Ishikawa (cell line): ENCODE data around the gene BHLHE41.

Source experiments
- CEBPB ChIP-seq: IDR thresholded peaks from 2 replicates; pipeline ENCODE4 v1.6.1; 2012
- CREB1 ChIP-seq: IDR thresholded peaks from 2 replicates; pipeline ENCODE4 v1.6.1; 2012; ENCODE audit warnings: low read depth
- EGR1 ChIP-seq: IDR thresholded peaks from 2 replicates; pipeline ENCODE4 v1.6.1; 2012
- EP300 ChIP-seq: IDR thresholded peaks from 2 replicates; pipeline ENCODE4 v1.6.1; 2012; ENCODE audit warnings: borderline replicate concordance
- FOXM1 ChIP-seq: IDR thresholded peaks from 2 replicates; pipeline ENCODE4 v1.6.1; 2012; ENCODE audit warnings: low read depth, borderline replicate concordance
- MAX ChIP-seq: IDR thresholded peaks from 2 replicates; pipeline ENCODE4 v1.6.1; 2012
- NFIC ChIP-seq: IDR thresholded peaks from 2 replicates; pipeline ENCODE4 v1.6.1; 2012
- RAD21 ChIP-seq: IDR thresholded peaks from 2 replicates; pipeline ENCODE4 v1.6.1; 2012; ENCODE audit warnings: low read depth
- TAF1 ChIP-seq: IDR thresholded peaks from 2 replicates; pipeline ENCODE4 v1.6.1; 2012; ENCODE audit warnings: low read depth, mild to moderate bottlenecking
- TCF12 ChIP-seq: IDR thresholded peaks from 2 replicates; pipeline ENCODE4 v1.6.1; 2012; ENCODE audit warnings: low read depth
- TEAD4 ChIP-seq: IDR thresholded peaks from 2 replicates; pipeline ENCODE4 v1.6.1; 2012
- USF1 ChIP-seq: IDR thresholded peaks from 2 replicates; pipeline ENCODE4 v1.6.1; 2012
- YY1 ChIP-seq: IDR thresholded peaks from 2 replicates; pipeline ENCODE4 v1.6.1; 2012; ENCODE audit warnings: low read depth
- ZBTB7A ChIP-seq: IDR thresholded peaks from 2 replicates; pipeline ENCODE4 v1.6.1; 2012; ENCODE audit warnings: low read depth
- TF ChIP-seq, protein P1 (sequence below): IDR thresholded peaks from 2 replicates; pipeline ENCODE4 v1.6.1; 2012; ENCODE audit warnings: low read depth, mild to moderate bottlenecking

BHLHE41 gene

GRCh38 chr12:26148291-26148690 is 23.5 kb upstream of the BHLHE41 start:
- TF ChIP-seq MAX (no peak), FOXM1 (no peak), TCF12 (no peak), CEBPB (no peak), CREB1 (no peak), EP300 (no peak), USF1 (no peak), EGR1 (no peak), ZBTB7A (no peak), NFIC (no peak), RAD21 (no peak), YY1 (no peak), TAF1 (no peak)
- TF ChIP-seq, protein P1, sequence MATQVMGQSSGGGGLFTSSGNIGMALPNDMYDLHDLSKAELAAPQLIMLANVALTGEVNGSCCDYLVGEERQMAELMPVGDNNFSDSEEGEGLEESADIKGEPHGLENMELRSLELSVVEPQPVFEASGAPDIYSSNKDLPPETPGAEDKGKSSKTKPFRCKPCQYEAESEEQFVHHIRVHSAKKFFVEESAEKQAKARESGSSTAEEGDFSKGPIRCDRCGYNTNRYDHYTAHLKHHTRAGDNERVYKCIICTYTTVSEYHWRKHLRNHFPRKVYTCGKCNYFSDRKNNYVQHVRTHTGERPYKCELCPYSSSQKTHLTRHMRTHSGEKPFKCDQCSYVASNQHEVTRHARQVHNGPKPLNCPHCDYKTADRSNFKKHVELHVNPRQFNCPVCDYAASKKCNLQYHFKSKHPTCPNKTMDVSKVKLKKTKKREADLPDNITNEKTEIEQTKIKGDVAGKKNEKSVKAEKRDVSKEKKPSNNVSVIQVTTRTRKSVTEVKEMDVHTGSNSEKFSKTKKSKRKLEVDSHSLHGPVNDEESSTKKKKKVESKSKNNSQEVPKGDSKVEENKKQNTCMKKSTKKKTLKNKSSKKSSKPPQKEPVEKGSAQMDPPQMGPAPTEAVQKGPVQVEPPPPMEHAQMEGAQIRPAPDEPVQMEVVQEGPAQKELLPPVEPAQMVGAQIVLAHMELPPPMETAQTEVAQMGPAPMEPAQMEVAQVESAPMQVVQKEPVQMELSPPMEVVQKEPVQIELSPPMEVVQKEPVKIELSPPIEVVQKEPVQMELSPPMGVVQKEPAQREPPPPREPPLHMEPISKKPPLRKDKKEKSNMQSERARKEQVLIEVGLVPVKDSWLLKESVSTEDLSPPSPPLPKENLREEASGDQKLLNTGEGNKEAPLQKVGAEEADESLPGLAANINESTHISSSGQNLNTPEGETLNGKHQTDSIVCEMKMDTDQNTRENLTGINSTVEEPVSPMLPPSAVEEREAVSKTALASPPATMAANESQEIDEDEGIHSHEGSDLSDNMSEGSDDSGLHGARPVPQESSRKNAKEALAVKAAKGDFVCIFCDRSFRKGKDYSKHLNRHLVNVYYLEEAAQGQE, result no peak

GRCh38 chr12:26143291-26143690 is 18.5 kb upstream of the BHLHE41 start:
- TF ChIP-seq USF1 (no peak), YY1 (no peak), EGR1 (no peak), EP300 (no peak)

- TF ChIP-seq EP300, result no peak
- no peak for TF ChIP-seq CEBPB
- TF ChIP-seq YY1, result no peak
- no peak for TF ChIP-seq ZBTB7A
- no peak for TF ChIP-seq FOXM1
- TF ChIP-seq EGR1, result no peak
- no peak for TF ChIP-seq TCF12
- no peak for TF ChIP-seq CREB1
- no peak for TF ChIP-seq RAD21
Measured at GRCh38 chr12:26138860-26139259, 14.0 kb upstream of the BHLHE41 start.

DNA sequence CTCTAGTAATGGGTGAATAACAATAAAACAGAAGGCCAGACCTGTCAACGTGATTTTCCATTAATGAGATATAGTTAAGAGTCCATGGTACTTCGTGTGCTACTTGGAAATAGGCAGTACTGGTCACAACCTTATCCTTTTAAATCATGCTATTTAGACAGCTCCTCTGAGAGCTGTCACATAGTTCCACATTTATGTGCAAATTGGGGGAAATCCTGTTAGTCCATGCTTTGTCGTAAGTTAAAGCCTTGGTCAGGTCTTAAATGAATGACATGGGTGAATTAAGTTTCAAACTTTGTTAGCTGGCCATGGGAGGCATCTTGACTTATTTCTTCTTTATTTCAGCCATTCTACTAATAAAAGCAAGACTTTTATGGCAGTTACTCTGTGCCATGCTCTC is 11.9 kb upstream of the BHLHE41 start:
- TF ChIP-seq ZBTB7A, result no peak
- TF ChIP-seq FOXM1, result no peak
- TF ChIP-seq YY1, result no peak

GRCh38 chr12:26135571-26135970 is 10.7 kb upstream of the BHLHE41 start:
- TF ChIP-seq TCF12 (no peak), EGR1 (no peak), YY1 (no peak), NFIC (no peak), USF1 (no peak), ZBTB7A (no peak), TAF1 (no peak), MAX (no peak), CEBPB (no peak), FOXM1 (no peak), RAD21 (no peak), EP300 (no peak), TEAD4 (no peak)
- TF ChIP-seq, protein P1, result no peak

DNA sequence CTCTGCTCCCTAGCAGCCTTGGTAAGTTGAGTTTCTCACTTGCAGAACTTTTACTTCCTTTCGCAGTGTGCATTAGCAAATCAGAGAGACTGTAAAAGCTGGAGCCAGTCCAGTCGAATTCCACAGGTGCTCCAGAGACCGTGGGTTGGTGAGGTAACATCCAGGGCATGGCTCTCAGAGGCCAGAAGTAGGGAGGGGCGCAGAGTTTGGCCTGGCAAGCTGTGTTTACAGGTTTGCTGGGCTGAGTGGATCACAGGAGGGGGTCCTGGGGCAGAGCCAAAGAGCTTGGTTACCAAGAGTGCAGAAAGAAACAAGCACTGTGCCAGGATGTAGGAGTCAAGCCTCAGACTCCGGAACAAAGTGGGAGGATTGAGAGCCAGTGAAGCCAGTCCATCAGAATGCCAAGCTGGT is 10.2 kb upstream of the BHLHE41 start:
- TF ChIP-seq USF1, result peak; percentile 47; the same call in 1 of the 2 replicates
- TF ChIP-seq YY1, result peak; percentile 45; the same call in 1 of the 2 replicates
- TF ChIP-seq EP300, result peak; percentile 90
- peak; percentile 78 for TF ChIP-seq CEBPB
- no peak for TF ChIP-seq TAF1
- peak; percentile 94 for TF ChIP-seq TEAD4
- peak; percentile 70 for TF ChIP-seq EGR1
- peak; percentile 96 for TF ChIP-seq TCF12
- TF ChIP-seq FOXM1, result no peak
- no peak; the same call in 1 of the 2 replicates for TF ChIP-seq CREB1
- TF ChIP-seq MAX, result peak; percentile 76
- TF ChIP-seq NFIC, result peak; percentile 99
- 0 out of 2 replicates have a peak, but pooled peaks have one; percentile 34 for TF ChIP-seq ZBTB7A
- TF ChIP-seq, protein P1, result no peak
- TF ChIP-seq RAD21, result peak; percentile 30; the same call in 1 of the 2 replicates
